Lower leg skin (tissue), 3 donors: ENCODE data around the gene DHX40.
"Not testable (repeated sequence)": the region's sequence is repeated elsewhere in the genome, so short reads cannot be mapped to it uniquely, and the experiment has no call there.

Source experiments
- CTCF ChIP-seq, 3 donors: fragments of 450-650 bp; IDR thresholded peaks; one replicate each; pipeline ENCODE4 v1.5.1; 2016; ENCODE audit warnings: antibody characterized with exemption in 3 of 3, mild to moderate bottlenecking in 3 of 3, moderate library complexity in 2 of 3
- POLR2A ChIP-seq, 2 donors: fragments of 450-650 bp; IDR thresholded peaks; one replicate each; pipeline ENCODE4 v1.6.1; 2016 to 2017; ENCODE audit warnings: antibody characterized with exemption in 2 of 2, mild to moderate bottlenecking in 1 of 2, moderate library complexity in 1 of 2

GRCh38 chr17:59548985-59549384, 16.4 kb upstream of the DHX40 start:
- not testable (repeated sequence) for TF ChIP-seq CTCF, POLR2A (IDR thresholded peaks at IDR 0.05)
